Measurements from ENCODE around the gene RFX8. TPM values are rescaled to one million over a fixed set of nuclear protein-coding genes. Genes with fewer than 3 reads are reported as not detected.

The RFX8 gene
- total RNA-seq, 1 experiment from 2014 or later = not detected

DNA sequence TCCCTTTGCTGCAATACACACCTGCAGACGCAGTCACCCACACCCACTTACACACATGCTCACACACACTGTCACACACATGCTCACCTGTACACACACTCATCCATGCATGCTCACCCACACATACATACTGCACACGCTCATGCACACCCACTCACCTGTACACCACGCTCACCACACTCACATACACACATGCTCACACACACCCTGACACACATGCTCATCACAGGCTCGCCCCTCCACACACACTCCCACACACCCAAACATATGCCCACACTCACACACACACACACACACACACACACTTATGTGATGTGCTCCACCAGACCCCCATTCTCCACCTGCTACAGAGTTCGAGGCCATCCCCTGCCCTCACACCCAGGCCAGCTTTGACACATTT is 64.8 kb downstream of the RFX8 start:
- no peak overlapping the region for H3K27ac ChIP-seq (ENCODE audit: low read depth, low read length, poor library complexity, severe bottlenecking)
- no TSS peak for BruUV-seq (replicated peaks)
- intact Hi-C loops (cut with micrococcal nuclease; ENCODE audit: unreplicated experiment) = loop anchor here (10.0 kb wide), 2 partner anchors 465 to 595 kb away; no protein-coding TSS in a partner anchor
- H3K9me3 ChIP-seq (ENCODE audit: low read depth, low read length, poor library complexity, severe bottlenecking) = no peaks in the 10 kb centered on the region
- no peak overlapping the region for H3K4me3 ChIP-seq (ENCODE audit: low read depth, low read length, poor library complexity, severe bottlenecking)
- ChIA-PET POLR2A (ENCODE audit: low non-redundant PET) (no interaction called here), CTCF (no interaction called here)
- TF ChIP-seq, protein P1, sequence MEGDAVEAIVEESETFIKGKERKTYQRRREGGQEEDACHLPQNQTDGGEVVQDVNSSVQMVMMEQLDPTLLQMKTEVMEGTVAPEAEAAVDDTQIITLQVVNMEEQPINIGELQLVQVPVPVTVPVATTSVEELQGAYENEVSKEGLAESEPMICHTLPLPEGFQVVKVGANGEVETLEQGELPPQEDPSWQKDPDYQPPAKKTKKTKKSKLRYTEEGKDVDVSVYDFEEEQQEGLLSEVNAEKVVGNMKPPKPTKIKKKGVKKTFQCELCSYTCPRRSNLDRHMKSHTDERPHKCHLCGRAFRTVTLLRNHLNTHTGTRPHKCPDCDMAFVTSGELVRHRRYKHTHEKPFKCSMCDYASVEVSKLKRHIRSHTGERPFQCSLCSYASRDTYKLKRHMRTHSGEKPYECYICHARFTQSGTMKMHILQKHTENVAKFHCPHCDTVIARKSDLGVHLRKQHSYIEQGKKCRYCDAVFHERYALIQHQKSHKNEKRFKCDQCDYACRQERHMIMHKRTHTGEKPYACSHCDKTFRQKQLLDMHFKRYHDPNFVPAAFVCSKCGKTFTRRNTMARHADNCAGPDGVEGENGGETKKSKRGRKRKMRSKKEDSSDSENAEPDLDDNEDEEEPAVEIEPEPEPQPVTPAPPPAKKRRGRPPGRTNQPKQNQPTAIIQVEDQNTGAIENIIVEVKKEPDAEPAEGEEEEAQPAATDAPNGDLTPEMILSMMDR (conservative IDR thresholded peaks at IDR 0.05; ENCODE audit: low read depth, low read length) = no peak
- no peak for TF ChIP-seq EZH2 (IDR thresholded peaks at IDR 0.05; ENCODE audit: borderline replicate concordance, low read depth, low read length, poor library complexity, severe bottlenecking)
- H3K27me3 ChIP-seq (replicated peaks; ENCODE audit: insufficient read depth, low read depth, low read length, poor library complexity) = peaks cover 5% of the 10 kb centered on the region
- no peak for DNase-seq (ENCODE audit: low spot score)
- no peaks in the 10 kb centered on the region for H3K4me1 ChIP-seq (ENCODE audit: insufficient read depth, low read length, poor library complexity, severe bottlenecking)
- no peaks in the 10 kb centered on the region for H3K36me3 ChIP-seq (ENCODE audit: insufficient read depth, low read length, poor library complexity, severe bottlenecking)

DNA sequence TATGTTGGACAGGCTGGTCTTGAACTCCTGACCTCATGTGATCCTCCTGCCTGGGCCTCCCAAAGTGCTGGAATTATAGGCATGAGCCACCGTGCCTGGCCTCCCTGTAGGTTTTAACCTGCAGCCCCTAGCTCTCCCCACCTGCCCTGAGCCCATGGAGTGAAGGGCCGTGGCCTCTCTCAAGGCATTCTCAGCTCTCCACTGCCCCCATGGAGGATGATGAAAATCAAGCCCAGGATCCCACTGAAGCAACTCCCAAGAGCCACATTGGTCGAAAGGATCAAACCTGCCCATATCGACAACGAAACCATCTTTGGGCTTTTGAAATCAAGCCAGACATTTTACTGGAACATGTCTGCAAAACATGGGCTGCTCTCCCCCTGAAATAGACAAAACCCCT is 65.2 kb downstream of the RFX8 start:
- Histone ChIP-seq H3K36me3 (ENCODE audit: insufficient read depth, low read length, poor library complexity, severe bottlenecking) (no peaks in the 10 kb centered on the region), H3K9me3 (ENCODE audit: low read depth, low read length, poor library complexity, severe bottlenecking) (no peaks in the 10 kb centered on the region), H3K27ac (ENCODE audit: low read depth, low read length, poor library complexity, severe bottlenecking) (no peak overlapping the region), H3K27me3 (replicated peaks; ENCODE audit: insufficient read depth, low read depth, low read length, poor library complexity) (peaks cover 5% of the 10 kb centered on the region), H3K4me1 (ENCODE audit: insufficient read depth, low read length, poor library complexity, severe bottlenecking) (no peaks in the 10 kb centered on the region), H3K4me3 (ENCODE audit: low read depth, low read length, poor library complexity, severe bottlenecking) (no peak overlapping the region)
- TF ChIP-seq, protein P1 (conservative IDR thresholded peaks at IDR 0.05; ENCODE audit: low read depth, low read length) = no peak
- TF ChIP-seq EZH2 (IDR thresholded peaks at IDR 0.05; ENCODE audit: borderline replicate concordance, low read depth, low read length, poor library complexity, severe bottlenecking) = no peak
- no TSS peak for BruUV-seq (replicated peaks)
- ChIA-PET POLR2A (ENCODE audit: low non-redundant PET) (no interaction called here), CTCF (no interaction called here)
- intact Hi-C loops (cut with micrococcal nuclease; ENCODE audit: unreplicated experiment) = loop anchor here (10.0 kb wide), 2 partner anchors 465 to 595 kb away; no protein-coding TSS in a partner anchor
- no peak for DNase-seq (ENCODE audit: low spot score)

DNA sequence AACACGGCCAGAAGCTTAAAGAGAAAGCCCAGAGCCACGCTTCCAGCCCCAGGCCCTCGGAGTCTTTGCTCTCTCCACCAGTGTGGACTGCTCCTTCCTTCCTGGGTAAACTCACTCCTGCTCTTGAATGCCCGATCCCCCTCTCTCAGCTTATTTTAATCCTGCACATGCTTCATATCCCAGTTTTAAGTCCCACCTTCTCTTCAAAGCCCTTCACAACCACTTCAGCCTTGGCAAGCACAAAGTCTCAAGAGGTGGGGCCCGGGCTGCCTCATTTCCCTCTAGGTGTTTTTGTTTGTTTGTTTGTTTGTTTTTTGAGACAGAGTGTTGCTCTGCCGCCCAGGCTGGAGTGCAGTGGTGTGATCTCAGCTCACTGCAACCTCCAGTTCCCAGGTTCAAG is 66.0 kb downstream of the RFX8 start:
- intact Hi-C loops (cut with micrococcal nuclease; ENCODE audit: unreplicated experiment) = no loop called here
- CTCF ChIA-PET = no interaction called here
- Histone ChIP-seq H3K4me1 (ENCODE audit: insufficient read depth, low read length, poor library complexity, severe bottlenecking) (no peaks in the 10 kb centered on the region), H3K27ac (ENCODE audit: low read depth, low read length, poor library complexity, severe bottlenecking) (no peak overlapping the region), H3K4me3 (ENCODE audit: low read depth, low read length, poor library complexity, severe bottlenecking) (no peak overlapping the region), H3K36me3 (ENCODE audit: insufficient read depth, low read length, poor library complexity, severe bottlenecking) (no peaks in the 10 kb centered on the region), H3K27me3 (replicated peaks; ENCODE audit: insufficient read depth, low read depth, low read length, poor library complexity) (peaks cover 5% of the 10 kb centered on the region), H3K9me3 (ENCODE audit: low read depth, low read length, poor library complexity, severe bottlenecking) (no peaks in the 10 kb centered on the region)
- POLR2A ChIA-PET (ENCODE audit: low non-redundant PET) = no interaction called here
- TF ChIP-seq, protein P1 (conservative IDR thresholded peaks at IDR 0.05; ENCODE audit: low read depth, low read length) = no peak
- no peak for TF ChIP-seq EZH2 (IDR thresholded peaks at IDR 0.05; ENCODE audit: borderline replicate concordance, low read depth, low read length, poor library complexity, severe bottlenecking)
- BruUV-seq (replicated peaks) = no TSS peak
- DNase-seq (ENCODE audit: low spot score) = no peak

Data from A673 (cell line).